ENCODE results near the gene FRA10AC1.

Gene FRA10AC1, protein sequence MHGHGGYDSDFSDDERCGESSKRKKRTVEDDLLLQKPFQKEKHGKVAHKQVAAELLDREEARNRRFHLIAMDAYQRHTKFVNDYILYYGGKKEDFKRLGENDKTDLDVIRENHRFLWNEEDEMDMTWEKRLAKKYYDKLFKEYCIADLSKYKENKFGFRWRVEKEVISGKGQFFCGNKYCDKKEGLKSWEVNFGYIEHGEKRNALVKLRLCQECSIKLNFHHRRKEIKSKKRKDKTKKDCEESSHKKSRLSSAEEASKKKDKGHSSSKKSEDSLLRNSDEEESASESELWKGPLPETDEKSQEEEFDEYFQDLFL

DNA sequence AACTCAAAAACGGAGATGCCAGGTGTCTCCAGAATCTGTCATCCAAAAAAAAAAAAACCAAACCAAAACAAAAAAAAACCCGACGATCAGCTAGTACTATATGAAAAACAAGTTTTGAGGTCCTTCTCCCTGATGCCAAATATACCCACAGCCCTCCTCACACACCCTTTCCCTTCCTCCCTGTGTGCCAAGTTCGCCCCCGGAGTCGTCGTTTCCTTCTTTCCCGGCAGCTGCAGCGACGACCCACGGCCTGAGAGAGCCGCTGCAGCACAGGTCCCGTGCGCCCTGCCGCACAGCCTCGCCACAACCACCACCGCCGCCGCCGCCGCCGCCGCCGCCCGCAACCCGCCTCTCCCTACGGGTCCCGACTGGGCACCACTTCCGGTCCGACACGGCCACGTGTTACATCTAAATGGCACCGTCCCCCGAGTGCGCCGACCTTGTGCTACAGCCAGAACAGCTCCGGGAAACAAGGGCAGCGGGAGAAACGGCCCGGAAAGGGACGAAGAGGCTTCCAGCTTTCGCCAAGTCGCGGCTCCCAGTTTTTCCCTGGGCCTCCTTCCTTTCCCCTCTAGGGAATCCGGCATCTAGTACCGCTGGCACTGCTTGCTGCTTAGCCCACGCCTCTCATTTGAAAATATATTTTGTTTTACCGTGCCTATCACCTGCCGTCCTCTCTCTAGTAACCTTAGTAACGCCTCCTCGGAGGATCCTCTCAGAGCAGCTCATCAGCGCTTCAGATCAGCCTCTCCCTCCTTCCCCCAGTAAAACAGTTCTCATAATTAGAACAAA is at the start of gene FRA10AC1:
Gene FRA10AC1, minus strand, starts transcription at position 383 of the 792 bp plus-strand sequence. CDS start 2,486 bp downstream, outside the sequence.
- TF ChIP-seq, protein P1, sequence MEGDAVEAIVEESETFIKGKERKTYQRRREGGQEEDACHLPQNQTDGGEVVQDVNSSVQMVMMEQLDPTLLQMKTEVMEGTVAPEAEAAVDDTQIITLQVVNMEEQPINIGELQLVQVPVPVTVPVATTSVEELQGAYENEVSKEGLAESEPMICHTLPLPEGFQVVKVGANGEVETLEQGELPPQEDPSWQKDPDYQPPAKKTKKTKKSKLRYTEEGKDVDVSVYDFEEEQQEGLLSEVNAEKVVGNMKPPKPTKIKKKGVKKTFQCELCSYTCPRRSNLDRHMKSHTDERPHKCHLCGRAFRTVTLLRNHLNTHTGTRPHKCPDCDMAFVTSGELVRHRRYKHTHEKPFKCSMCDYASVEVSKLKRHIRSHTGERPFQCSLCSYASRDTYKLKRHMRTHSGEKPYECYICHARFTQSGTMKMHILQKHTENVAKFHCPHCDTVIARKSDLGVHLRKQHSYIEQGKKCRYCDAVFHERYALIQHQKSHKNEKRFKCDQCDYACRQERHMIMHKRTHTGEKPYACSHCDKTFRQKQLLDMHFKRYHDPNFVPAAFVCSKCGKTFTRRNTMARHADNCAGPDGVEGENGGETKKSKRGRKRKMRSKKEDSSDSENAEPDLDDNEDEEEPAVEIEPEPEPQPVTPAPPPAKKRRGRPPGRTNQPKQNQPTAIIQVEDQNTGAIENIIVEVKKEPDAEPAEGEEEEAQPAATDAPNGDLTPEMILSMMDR (IDR thresholded peaks at IDR 0.05; ENCODE audit: control insufficient read depth, extremely low read depth, insufficient read depth), result peak; percentile 49
- peak within 1 kb of the TSS; percentile 75 for H3K4me3 ChIP-seq (ENCODE audit: low read depth, low read length)
- peak; percentile 51 for DNase-seq (ENCODE audit: low read depth)

DNA sequence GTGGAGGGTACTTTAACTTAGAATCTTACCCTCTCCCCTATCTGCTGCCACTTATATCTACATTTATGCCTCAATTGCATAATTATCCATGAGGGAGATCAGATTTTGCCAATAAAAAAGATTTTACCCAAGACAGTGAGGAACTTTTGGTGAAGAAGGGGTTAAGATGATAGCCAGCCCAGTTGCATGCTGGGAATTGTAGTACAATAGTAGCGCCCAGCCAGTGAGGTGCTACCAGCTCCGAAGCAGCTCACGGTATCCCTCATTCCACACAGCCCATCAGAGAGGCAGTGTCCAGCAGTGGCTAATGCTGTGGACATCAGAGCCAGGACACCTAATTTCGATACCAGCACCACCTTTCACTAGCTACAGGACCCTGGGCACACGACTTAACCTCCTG is 49.4 kb upstream of the FRA10AC1 start:
- TF ChIP-seq, protein P1 (IDR thresholded peaks at IDR 0.05; ENCODE audit: control insufficient read depth, extremely low read depth, insufficient read depth), result no peak
- DNase-seq (ENCODE audit: low read depth), result no peak
- H3K4me3 ChIP-seq (ENCODE audit: low read depth, low read length), result no peak overlapping the region

DNA sequence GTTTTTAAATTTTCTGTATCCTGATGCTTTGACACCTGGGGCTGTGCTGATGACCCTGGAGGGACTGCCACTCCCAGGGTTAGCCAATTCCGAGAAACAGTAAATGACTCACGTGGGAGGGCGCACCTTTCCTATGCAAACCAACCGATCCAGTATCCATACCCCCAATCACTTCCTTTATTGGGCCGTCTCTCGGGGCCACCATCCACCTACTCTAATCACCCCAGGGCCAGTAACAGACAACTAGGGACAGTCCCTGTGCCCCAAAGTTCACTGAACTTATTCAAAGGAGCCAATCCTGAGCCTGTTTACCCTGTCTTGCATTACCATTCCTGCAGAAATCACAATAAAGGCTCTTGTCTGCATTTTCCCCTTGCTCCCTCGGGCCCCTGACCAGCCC is 48.7 kb upstream of the FRA10AC1 start:
- TF ChIP-seq, protein P1 (IDR thresholded peaks at IDR 0.05; ENCODE audit: control insufficient read depth, extremely low read depth, insufficient read depth), result no peak
- DNase-seq (ENCODE audit: low read depth), result no peak
- H3K4me3 ChIP-seq (ENCODE audit: low read depth, low read length), result no peak overlapping the region

DNA sequence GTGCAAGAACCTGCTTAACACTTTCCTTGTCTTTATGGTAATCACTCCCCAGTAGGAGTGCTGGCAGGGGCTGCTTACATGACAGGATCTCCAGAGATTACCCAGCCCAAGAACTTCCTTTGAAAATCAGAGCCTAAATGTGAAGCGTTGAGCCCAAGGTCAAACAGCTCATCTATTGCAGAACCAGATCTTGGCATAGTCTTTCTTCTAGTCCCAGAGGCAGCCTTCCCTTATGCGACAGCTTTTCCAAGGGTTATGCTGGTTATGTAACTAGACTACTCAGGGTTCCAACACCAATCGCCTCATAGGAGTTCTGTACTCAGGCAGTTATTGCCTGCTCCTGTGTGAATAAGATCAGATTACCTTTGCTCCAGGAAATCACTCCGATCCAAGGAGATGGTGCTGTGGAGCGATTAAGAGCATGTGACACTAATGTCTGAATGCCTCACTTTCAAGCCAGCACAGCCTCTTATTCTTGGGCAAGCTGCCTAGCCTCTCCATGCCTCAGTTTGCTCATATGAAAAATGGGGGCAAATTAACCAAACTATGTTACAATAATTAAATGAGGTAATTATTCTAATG is 46.9 kb upstream of the FRA10AC1 start:
- TF ChIP-seq, protein P1 (IDR thresholded peaks at IDR 0.05; ENCODE audit: control insufficient read depth, extremely low read depth, insufficient read depth), result no peak
- peak; percentile 38 for DNase-seq (ENCODE audit: low read depth)
- no peak overlapping the region for H3K4me3 ChIP-seq (ENCODE audit: low read depth, low read length)

DNA sequence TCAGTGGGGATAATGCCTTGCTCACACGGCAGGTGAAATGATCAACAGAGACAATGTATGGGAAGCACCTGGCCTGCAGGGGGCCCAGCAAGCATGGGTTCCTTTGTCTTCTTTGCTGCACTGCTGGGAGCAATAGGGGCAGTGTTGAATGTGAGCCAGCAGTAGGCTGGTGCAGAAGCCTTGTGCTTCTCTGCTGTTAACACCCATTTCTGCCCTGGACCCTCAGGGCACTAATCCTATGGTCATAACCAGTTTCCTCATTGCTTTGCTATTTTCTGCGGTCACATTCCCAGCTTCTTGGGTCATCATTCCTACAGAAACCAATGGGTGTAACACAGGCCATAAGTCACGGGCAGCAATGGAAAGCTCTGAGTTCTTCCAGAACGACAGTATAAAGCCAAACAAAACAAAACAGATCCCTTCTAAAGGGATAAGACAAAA is 44.5 kb upstream of the FRA10AC1 start:
- TF ChIP-seq, protein P1 (IDR thresholded peaks at IDR 0.05; ENCODE audit: control insufficient read depth, extremely low read depth, insufficient read depth), result 0 out of 2 replicates have a peak, but pooled peaks have one; percentile 18
- DNase-seq (ENCODE audit: low read depth), result no peak
- no peak overlapping the region for H3K4me3 ChIP-seq (ENCODE audit: low read depth, low read length)

DNA sequence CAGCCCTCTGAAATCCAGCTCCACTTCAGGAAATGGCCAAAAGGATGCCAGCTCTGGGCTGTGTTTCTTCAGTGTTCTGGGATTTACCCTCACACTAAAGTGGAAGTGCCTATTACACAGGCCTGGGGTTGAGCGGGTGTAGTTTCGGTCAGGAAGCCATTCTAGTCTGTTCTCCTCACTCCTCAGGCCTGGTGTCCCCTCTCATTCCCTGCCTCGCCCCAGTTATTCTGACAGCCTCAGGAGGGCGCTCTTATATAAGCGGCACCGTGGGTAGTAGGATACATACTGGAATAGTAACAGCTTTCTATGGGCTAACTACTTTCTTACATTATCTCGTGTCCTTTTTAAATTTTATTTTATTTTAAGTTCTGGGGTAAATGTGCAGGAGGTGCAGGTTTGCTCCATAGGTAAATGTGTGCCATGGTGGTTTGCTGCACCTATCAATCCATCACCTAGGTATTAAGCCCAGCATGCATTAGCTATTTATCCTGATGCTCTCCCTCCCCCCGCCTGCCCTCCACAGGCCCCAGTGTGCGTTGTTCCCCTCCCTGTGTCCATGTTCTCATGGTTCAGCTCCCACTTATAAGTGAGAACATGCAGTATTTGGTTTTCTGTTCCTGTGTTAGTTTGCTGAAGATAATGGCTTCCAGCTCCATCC is 43.1 kb upstream of the FRA10AC1 start:
- no peak for DNase-seq (ENCODE audit: low read depth)
- H3K4me3 ChIP-seq (ENCODE audit: low read depth, low read length), result no peak overlapping the region
- TF ChIP-seq, protein P1 (IDR thresholded peaks at IDR 0.05; ENCODE audit: control insufficient read depth, extremely low read depth, insufficient read depth), result peak; percentile 51
